Fibroblast of villous mesenchyme (primary cell): Measurements from ENCODE around the gene OR2A12. TPM values are rescaled to one million over a fixed set of nuclear protein-coding genes. Genes with fewer than 3 reads are reported as not detected.

ENCODE experiments used
- DNase-seq: peaks from one replicate; pipeline ENCODE4 v3.0.0-alpha.2; 2010; ENCODE audit warnings: low read depth
- H3K4me3 ChIP-seq: 2 replicates; pipeline ENCODE4 v1.5.1; 2011; ENCODE audit warnings: low read depth, mild to moderate bottlenecking, low read length
- total RNA-seq: library from RNA; depleted of rRNA; stranded (reverse); fragments of >200 nt; gene quantifications from 2 replicates; pipeline ENCODE4 v1.2.3, GENCODE V29; 2012
- TF ChIP-seq, protein P1 (sequence below): IDR thresholded peaks from 2 replicates; pipeline ENCODE4 v1.5.1; 2012; ENCODE audit warnings: low read depth, mild to moderate bottlenecking, low read length; ENCODE audit not compliant: insufficient read depth

OR2A12 gene
- total RNA-seq, 1 donor: not detected

DNA sequence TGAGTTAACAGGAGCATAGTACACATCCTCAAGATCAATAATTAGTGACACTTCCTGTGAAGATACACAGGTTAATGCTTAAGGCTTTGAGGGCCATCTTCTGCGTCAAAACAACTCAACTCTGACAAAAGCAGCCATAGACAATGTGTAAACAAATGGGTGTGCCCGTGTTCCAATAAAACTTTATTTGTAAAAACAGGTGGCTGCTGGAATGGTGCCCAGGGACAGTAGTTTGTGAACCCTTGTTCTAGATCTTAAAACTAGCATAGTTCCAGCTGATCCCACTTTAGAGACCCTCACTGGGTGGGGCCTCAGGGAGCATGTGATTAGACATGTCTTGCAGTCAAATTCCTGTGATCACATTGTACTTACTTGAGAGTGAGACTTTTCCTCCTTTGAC, 44.7 kb downstream of the OR2A12 start:
- no peak overlapping the region for H3K4me3 ChIP-seq
- DNase-seq: no peak
- TF ChIP-seq, protein P1, sequence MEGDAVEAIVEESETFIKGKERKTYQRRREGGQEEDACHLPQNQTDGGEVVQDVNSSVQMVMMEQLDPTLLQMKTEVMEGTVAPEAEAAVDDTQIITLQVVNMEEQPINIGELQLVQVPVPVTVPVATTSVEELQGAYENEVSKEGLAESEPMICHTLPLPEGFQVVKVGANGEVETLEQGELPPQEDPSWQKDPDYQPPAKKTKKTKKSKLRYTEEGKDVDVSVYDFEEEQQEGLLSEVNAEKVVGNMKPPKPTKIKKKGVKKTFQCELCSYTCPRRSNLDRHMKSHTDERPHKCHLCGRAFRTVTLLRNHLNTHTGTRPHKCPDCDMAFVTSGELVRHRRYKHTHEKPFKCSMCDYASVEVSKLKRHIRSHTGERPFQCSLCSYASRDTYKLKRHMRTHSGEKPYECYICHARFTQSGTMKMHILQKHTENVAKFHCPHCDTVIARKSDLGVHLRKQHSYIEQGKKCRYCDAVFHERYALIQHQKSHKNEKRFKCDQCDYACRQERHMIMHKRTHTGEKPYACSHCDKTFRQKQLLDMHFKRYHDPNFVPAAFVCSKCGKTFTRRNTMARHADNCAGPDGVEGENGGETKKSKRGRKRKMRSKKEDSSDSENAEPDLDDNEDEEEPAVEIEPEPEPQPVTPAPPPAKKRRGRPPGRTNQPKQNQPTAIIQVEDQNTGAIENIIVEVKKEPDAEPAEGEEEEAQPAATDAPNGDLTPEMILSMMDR: no peak

DNA sequence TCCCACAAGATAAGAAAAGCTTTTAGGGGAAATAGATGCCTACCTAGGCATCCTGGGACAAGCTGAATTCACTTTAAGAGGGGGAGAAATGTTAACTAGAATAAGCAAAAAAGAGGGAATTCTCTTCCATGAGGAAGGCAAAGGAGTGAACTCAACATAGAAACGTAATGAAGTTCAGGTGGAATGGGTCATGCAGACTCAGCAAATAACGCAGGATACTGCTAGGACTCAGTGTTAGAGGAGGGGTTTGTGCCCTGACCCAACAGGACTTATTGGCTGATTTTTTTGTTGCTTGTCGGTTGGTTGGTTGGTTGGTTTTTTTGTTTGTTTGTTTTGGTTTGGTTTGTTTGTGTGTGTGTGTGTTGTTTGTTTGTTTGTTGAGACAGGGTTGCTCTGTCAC, 46.2 kb downstream of the OR2A12 start:
- no peak overlapping the region for H3K4me3 ChIP-seq
- TF ChIP-seq, protein P1: no peak
- no peak for DNase-seq

DNA sequence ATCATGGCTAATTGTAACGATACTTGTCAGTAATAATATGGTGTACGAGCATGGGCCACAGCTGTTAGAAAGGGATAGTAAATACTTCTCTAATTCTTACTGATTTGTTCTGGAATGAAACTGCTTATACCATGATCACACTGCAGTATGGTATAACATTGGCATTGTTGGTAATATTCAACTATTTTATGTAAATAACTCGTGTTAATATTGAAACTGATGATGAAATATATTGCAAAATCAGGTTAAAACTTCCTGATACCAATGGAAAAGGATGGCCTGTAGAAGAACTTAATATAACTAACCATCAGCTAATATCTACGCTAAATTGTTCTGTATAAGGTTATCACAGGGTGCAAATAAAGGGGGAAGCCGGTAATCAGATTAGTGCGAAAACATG, 47.2 kb downstream of the OR2A12 start:
- TF ChIP-seq, protein P1: no peak
- H3K4me3 ChIP-seq: no peak overlapping the region
- DNase-seq: no peak

DNA sequence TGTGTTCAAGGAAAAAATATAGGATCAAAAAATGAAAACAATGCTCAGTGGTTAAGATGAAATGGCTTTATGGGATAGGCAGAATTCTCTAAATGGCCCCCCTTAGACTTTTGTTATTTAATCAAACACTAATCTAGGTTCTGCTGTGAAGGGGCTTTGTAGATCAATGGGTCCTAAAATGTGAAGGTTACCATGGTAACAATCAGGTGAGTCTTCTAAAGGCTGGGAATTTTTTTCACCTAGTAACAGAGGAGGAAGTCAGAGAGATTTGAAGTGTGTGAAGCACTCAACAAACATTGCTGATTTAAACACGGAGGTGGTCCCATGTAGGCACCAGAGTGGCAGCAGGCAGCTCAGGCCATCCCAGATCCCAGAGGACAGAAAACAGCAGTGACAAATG, 48.0 kb downstream of the OR2A12 start:
- DNase-seq: no peak
- H3K4me3 ChIP-seq: no peak overlapping the region

DNA sequence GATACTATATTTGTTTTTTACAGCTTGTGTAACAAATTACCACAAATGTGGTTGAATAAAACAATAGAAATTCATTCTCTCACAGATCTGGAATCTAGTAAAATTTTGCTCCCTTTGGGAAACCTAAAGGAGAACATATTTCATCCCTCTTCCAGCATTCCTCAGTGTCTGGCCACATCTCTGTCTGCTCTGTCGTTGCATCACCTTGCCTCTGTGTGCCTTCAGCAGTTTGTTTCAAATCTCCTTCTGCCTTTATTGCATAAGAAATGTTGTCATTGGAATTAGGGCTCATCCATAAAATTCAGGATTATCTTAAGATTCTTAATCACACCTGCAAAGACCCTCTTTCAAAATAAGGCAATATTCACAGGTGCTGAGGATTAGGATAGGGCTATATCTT, 51.4 kb downstream of the OR2A12 start:
- H3K4me3 ChIP-seq: no peak overlapping the region
- peak; percentile 5 for DNase-seq
- TF ChIP-seq, protein P1: no peak

More for the DNA sequence above, 48.0 kb downstream of the OR2A12 start:
- TF ChIP-seq, protein P1: no peak

DNA sequence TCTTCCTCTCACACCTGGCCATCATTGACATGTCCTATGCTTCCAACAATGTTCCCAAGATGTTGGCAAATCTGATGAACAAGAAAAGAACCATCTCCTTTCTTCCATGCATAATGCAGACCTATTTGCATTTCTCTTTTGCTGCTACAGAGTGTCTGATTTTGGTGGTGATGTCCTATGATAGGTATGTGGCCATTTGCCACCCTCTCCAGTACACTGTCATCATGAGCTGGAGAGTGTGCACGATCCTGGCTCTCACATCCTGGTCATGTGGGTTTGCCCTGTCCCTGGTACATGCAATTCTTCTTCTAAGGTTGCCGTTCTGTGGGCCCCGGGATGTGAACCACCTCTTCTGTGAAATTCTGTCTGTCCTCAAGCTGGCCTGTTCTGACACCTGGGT, 56.1 kb downstream of the OR2A12 start:
- no peak overlapping the region for H3K4me3 ChIP-seq
- TF ChIP-seq, protein P1: no peak
- no peak for DNase-seq

DNA sequence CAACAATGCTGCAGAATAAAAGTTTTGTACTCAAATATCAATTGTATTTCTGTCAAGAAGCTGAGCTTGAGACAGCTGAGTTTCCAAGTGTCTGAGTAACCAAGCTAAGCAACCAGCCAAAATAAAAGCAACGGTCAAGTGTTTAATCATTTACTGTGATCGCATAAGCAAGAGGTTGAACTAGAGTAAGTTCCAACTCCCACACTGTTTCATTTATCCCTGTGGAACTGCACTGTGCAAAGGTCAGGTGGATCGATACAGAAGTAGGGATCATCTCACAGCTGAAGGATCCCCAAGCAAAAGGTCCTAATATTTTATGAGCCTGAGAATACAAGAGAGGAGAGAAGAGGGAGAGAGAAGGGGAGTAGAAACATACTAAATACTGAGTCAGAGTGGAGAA, 58.3 kb downstream of the OR2A12 start:
- H3K4me3 ChIP-seq: no peak overlapping the region
- no peak for DNase-seq
- TF ChIP-seq, protein P1: no peak
